ENCODE data around the gene CACFD1.

DNA sequence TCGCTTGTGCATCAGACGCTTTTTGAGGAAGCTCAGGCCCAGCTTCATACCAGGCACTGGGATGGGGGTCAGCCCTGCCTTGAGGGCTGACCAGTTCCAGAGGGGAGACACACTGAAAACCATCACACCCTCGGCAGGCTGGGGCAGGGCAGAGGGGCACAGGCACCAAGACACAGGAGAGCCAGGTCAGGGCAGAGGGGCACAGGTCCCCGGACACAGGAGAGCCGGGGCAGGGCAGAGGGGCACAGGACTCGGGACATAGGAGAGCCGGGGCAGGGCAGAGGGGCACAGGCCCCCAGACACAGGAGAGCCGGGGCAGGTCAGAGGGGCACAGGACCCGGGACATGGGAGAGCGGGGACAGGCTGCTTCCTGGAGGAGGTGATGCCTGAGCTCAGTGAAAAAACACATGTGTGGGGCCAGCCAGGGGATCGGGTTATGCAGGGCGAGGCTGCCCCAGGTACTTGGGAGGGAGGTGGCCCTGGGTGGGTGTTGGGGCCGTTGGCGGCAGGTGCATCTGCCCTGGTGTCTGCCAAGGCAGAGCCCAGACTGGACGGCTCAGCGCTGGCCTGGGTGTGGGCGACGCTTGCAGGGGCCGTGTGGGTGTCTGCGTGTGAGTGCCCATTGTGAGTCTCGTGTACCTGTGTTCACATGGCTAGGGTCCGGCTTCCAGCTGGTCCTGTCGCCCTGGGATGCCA lies 34.2 kb downstream of the CACFD1 start:
- no peak for TF ChIP-seq CTCF (IDR thresholded peaks at IDR 0.05)
- TF ChIP-seq POLR2A (IDR thresholded peaks at IDR 0.05) = no peak

Data from body of pancreas (tissue), 4 donors.